HepG2 (cell line): ENCODE data around the gene BCAS3. TPM values are rescaled to one million over a fixed set of nuclear protein-coding genes. Genes with fewer than 3 reads are reported as not detected.

Experiments used
- DNMT1 ChIP-seq: sonication (generic); formaldehyde crosslinking; IDR thresholded peaks from 2 replicates; pipeline ENCODE4 v1.5.1; 2020; ENCODE audit warnings: mild to moderate bottlenecking, missing genetic modification reagents
- KDM4B ChIP-seq: sonication (generic); formaldehyde crosslinking; IDR thresholded peaks from 2 replicates; pipeline ENCODE4 v1.4.0; 2020; ENCODE audit warnings: missing genetic modification reagents
- NFE2L1 ChIP-seq: sonication (generic); formaldehyde crosslinking; IDR thresholded peaks from 2 replicates; pipeline ENCODE4 v1.4.0; 2020; ENCODE audit warnings: missing genetic modification reagents, mild to moderate bottlenecking, borderline replicate concordance
- SOX6 ChIP-seq, 2 experiments: fragments of 450-650 bp in 1 of 2; sonication (generic) in 1 of 2; formaldehyde crosslinking in 1 of 2; IDR thresholded peaks; 2 replicates each; pipeline versions ENCODE4 v1.4.0 to v1.6.1; 2017 to 2020; ENCODE audit warnings: antibody characterized with exemption in 1 of 2, mild to moderate bottlenecking in 1 of 2, missing genetic modification reagents in 1 of 2
- TCF7 ChIP-seq: sonication (generic); IDR thresholded peaks from 2 replicates; pipeline ENCODE4 v1.6.1; 2016; ENCODE audit warnings: antibody characterized with exemption, low read depth
- YY1 ChIP-seq: IDR thresholded peaks from 2 replicates; pipeline ENCODE4 v1.6.1; 2011; ENCODE audit warnings: low read length, low read depth, moderate library complexity, mild to moderate bottlenecking; ENCODE audit not compliant: insufficient read depth, insufficient replicate concordance
- ZBTB43 ChIP-seq: sonication (generic); formaldehyde crosslinking; conservative IDR thresholded peaks from 2 replicates; pipeline ENCODE4 v1.4.0; 2020; ENCODE audit warnings: missing genetic modification reagents
- ZFY ChIP-seq: sonication (generic); formaldehyde crosslinking; IDR thresholded peaks from 2 replicates; pipeline ENCODE4 v1.4.0; 2020; ENCODE audit warnings: missing genetic modification reagents
- ZNF10 ChIP-seq: sonication (generic); formaldehyde crosslinking; IDR thresholded peaks from 2 replicates; pipeline ENCODE4 v1.4.0; 2020; ENCODE audit warnings: mild to moderate bottlenecking, low read depth, missing genetic modification reagents, borderline replicate concordance
- ZNF34 ChIP-seq: sonication (generic); formaldehyde crosslinking; IDR thresholded peaks from 2 replicates; pipeline ENCODE4 v1.4.0; 2020; ENCODE audit warnings: mild to moderate bottlenecking, missing genetic modification reagents, borderline replicate concordance
- polyA plus RNA-seq, 8 experiments: library from polyadenylated mRNA; depleted of rRNA in 3 of 8; stranded (reverse) in 7 of 8; unstranded in 1 of 8; fragments of >200 nt; fragmentation: Illumina TruSeq in 4 of 8; extraction: Trizol in 4 of 8; gene quantifications; 2 replicates each; pipeline versions ENCODE4 v1.2.1 to v1.2.3, GENCODE V29; 2011 to 2016; ENCODE audit warnings: low read depth in 4 of 8, missing spikeins in 1 of 8, mixed read lengths in 1 of 8; ENCODE audit not compliant: insufficient read depth in 1 of 8
- total RNA-seq, 5 experiments: library from RNA; depleted of rRNA; stranded (reverse); fragments of >200 nt; fragmentation: Illumina TruSeq; extraction: Trizol; gene quantifications; 2 replicates each; pipeline ENCODE4 v1.2.3, GENCODE V29; 2016; ENCODE audit warnings: low read depth in 1 of 5
- TF ChIP-seq, protein P1 (sequence below), 2 experiments: fragments of 450-650 bp in 1 of 2; sonication (generic) in 1 of 2; formaldehyde crosslinking in 1 of 2; IDR thresholded peaks; 2 replicates each; pipeline versions ENCODE4 v1.6.1 to v1.8.0; 2016 to 2022; ENCODE audit warnings: antibody characterized with exemption in 1 of 2, mild to moderate bottlenecking in 1 of 2, missing genetic modification reagents in 1 of 2
- TF ChIP-seq, protein P2 (sequence below): IDR thresholded peaks from 2 replicates; pipeline ENCODE4 v1.6.1; 2016; ENCODE audit warnings: low read depth
- TF ChIP-seq, protein P3 (sequence below): IDR thresholded peaks from 2 replicates; pipeline ENCODE4 v1.4.0; 2020; ENCODE audit warnings: mild to moderate bottlenecking, missing genetic modification reagents

Gene BCAS3
- total and polyA plus RNA-seq, 2 of the 13 experiments (the other 11 are each of a cell fraction or from before 2014, with no cell fraction given): 10.7 to 11.2 TPM

DNA sequence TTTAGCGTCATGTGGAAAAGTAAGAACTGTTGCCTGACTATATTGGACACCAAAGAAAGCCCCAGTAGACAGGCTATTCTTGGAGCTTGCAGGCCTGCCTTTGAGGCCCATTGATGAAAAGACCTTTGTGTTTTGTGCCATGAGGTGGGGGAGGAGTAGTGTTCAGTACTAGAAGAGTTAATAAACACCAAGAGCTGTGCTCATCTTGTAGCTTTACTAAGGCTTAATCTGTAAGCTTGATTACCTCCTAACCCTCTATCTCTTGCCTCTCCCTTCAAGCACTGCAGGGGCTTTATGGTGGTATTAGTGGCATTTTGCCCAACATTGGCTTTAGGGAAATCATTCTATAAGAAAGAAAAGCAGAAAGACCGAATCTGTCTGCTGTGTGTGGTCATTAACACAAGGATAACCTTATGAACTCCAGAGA is 501.7 kb downstream of the BCAS3 start (continued):
- TF ChIP-seq, protein P1, sequence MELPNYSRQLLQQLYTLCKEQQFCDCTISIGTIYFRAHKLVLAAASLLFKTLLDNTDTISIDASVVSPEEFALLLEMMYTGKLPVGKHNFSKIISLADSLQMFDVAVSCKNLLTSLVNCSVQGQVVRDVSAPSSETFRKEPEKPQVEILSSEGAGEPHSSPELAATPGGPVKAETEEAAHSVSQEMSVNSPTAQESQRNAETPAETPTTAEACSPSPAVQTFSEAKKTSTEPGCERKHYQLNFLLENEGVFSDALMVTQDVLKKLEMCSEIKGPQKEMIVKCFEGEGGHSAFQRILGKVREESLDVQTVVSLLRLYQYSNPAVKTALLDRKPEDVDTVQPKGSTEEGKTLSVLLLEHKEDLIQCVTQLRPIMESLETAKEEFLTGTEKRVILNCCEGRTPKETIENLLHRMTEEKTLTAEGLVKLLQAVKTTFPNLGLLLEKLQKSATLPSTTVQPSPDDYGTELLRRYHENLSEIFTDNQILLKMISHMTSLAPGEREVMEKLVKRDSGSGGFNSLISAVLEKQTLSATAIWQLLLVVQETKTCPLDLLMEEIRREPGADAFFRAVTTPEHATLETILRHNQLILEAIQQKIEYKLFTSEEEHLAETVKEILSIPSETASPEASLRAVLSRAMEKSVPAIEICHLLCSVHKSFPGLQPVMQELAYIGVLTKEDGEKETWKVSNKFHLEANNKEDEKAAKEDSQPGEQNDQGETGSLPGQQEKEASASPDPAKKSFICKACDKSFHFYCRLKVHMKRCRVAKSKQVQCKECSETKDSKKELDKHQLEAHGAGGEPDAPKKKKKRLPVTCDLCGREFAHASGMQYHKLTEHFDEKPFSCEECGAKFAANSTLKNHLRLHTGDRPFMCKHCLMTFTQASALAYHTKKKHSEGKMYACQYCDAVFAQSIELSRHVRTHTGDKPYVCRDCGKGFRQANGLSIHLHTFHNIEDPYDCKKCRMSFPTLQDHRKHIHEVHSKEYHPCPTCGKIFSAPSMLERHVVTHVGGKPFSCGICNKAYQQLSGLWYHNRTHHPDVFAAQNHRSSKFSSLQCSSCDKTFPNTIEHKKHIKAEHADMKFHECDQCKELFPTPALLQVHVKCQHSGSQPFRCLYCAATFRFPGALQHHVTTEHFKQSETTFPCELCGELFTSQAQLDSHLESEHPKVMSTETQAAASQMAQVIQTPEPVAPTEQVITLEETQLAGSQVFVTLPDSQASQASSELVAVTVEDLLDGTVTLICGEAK (IDR thresholded peaks at IDR 0.05): no peak
- TF ChIP-seq, protein P1 (CRISPR knock-in tag; IDR thresholded peaks at IDR 0.05): no peak
- no peak for TF ChIP-seq DNMT1
- TF ChIP-seq SOX6 (IDR thresholded peaks at IDR 0.05): no peak
- TF ChIP-seq SOX6 (CRISPR knock-in tag; IDR thresholded peaks at IDR 0.05): peak; percentile 76
- no peak for TF ChIP-seq NFE2L1 (CRISPR knock-in tag)
- TF ChIP-seq ZNF34 (CRISPR knock-in tag): no peak
- TF ChIP-seq ZFY: peak; percentile 41; the same call in 1 of the 2 replicates
- no peak for TF ChIP-seq YY1
- TF ChIP-seq TCF7: no peak
- TF ChIP-seq, protein P2, sequence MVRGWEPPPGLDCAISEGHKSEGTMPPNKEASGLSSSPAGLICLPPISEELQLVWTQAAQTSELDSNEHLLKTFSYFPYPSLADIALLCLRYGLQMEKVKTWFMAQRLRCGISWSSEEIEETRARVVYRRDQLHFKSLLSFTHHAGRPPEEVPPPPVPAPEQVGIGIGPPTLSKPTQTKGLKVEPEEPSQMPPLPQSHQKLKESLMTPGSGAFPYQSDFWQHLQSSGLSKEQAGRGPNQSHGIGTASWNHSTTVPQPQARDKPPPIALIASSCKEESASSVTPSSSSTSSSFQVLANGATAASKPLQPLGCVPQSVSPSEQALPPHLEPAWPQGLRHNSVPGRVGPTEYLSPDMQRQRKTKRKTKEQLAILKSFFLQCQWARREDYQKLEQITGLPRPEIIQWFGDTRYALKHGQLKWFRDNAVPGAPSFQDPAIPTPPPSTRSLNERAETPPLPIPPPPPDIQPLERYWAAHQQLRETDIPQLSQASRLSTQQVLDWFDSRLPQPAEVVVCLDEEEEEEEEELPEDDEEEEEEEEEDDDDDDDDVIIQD: 0 out of 2 replicates have a peak, but pooled peaks have one; percentile 27
- TF ChIP-seq ZBTB43 (CRISPR knock-in tag): no peak
- TF ChIP-seq ZNF10: no peak
- TF ChIP-seq KDM4B (CRISPR knock-in tag): no peak
- TF ChIP-seq, protein P3, sequence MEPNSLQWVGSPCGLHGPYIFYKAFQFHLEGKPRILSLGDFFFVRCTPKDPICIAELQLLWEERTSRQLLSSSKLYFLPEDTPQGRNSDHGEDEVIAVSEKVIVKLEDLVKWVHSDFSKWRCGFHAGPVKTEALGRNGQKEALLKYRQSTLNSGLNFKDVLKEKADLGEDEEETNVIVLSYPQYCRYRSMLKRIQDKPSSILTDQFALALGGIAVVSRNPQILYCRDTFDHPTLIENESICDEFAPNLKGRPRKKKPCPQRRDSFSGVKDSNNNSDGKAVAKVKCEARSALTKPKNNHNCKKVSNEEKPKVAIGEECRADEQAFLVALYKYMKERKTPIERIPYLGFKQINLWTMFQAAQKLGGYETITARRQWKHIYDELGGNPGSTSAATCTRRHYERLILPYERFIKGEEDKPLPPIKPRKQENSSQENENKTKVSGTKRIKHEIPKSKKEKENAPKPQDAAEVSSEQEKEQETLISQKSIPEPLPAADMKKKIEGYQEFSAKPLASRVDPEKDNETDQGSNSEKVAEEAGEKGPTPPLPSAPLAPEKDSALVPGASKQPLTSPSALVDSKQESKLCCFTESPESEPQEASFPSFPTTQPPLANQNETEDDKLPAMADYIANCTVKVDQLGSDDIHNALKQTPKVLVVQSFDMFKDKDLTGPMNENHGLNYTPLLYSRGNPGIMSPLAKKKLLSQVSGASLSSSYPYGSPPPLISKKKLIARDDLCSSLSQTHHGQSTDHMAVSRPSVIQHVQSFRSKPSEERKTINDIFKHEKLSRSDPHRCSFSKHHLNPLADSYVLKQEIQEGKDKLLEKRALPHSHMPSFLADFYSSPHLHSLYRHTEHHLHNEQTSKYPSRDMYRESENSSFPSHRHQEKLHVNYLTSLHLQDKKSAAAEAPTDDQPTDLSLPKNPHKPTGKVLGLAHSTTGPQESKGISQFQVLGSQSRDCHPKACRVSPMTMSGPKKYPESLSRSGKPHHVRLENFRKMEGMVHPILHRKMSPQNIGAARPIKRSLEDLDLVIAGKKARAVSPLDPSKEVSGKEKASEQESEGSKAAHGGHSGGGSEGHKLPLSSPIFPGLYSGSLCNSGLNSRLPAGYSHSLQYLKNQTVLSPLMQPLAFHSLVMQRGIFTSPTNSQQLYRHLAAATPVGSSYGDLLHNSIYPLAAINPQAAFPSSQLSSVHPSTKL: peak; percentile 58; the same call in 1 of the 2 replicates
